HEK293T (cell line): ENCODE results near the gene DLG1.
A peak's percentile ranks its signal among the peaks of the same experiment; 100 is the strongest.

ENCODE experiments used
- CTCF ChIA-PET: fragments of 350-600 bp; formaldehyde crosslinking; extraction: SDS; loops from one replicate; lab custom pipeline; 2021; ENCODE audit warnings: antibody characterized with exemption, inconsistent platforms; lab: Yijun Ruan, JAX
- POLR2A ChIA-PET: fragments of 350-600 bp; formaldehyde crosslinking; extraction: SDS; loops from one replicate; lab custom pipeline; 2020; ENCODE audit warnings: antibody characterized with exemption, inconsistent platforms; lab: Yijun Ruan, JAX
- DNase-seq: peaks from one replicate; pipeline ENCODE4 v3.0.0; 2012; ENCODE audit warnings: mixed read lengths; ENCODE audit errors: extremely low spot score
- ARNT ChIP-seq: fragments of 450-650 bp; IDR thresholded peaks from 2 replicates; pipeline ENCODE4 v1.6.1; 2017; ENCODE audit warnings: mild to moderate bottlenecking
- BHLHE40 ChIP-seq: fragments of 450-650 bp; IDR thresholded peaks from 2 replicates; pipeline ENCODE4 v1.6.1; 2016; ENCODE audit warnings: mild to moderate bottlenecking, moderate library complexity, borderline replicate concordance
- CTBP1 ChIP-seq: fragments of 450-650 bp; IDR thresholded peaks from 2 replicates; pipeline ENCODE4 v1.6.1; 2016; ENCODE audit warnings: borderline replicate concordance
- ELF4 ChIP-seq: fragments of 450-650 bp; IDR thresholded peaks from 2 replicates; pipeline ENCODE4 v1.6.1; 2017; ENCODE audit warnings: antibody characterized with exemption
- FOXA1 ChIP-seq: fragments of 450-650 bp; IDR thresholded peaks from 2 replicates; pipeline ENCODE4 v1.6.1; 2016; ENCODE audit warnings: mild to moderate bottlenecking
- FOXK2 ChIP-seq: fragments of 450-650 bp; IDR thresholded peaks from 2 replicates; pipeline ENCODE4 v1.6.1; 2016; ENCODE audit warnings: mild to moderate bottlenecking
- FOXM1 ChIP-seq: fragments of 450-650 bp; IDR thresholded peaks from 2 replicates; pipeline ENCODE4 v1.6.1; 2017; ENCODE audit warnings: mild to moderate bottlenecking, borderline replicate concordance
- HDGF ChIP-seq: fragments of 450-650 bp; IDR thresholded peaks from 2 replicates; pipeline ENCODE4 v1.6.1; 2017; ENCODE audit warnings: antibody characterized with exemption, borderline replicate concordance
- L3MBTL2 ChIP-seq: fragments of 450-650 bp; conservative IDR thresholded peaks from 2 replicates; pipeline ENCODE4 v1.6.1; 2016; ENCODE audit warnings: mild to moderate bottlenecking
- LEF1 ChIP-seq: fragments of 450-650 bp; IDR thresholded peaks from 2 replicates; pipeline ENCODE4 v1.6.1; 2017; ENCODE audit warnings: mild to moderate bottlenecking, borderline replicate concordance
- NFRKB ChIP-seq: fragments of 450-650 bp; IDR thresholded peaks from 2 replicates; pipeline ENCODE4 v1.6.1; 2016; ENCODE audit warnings: mild to moderate bottlenecking, moderate library complexity
- SP1 ChIP-seq: fragments of 450-650 bp; IDR thresholded peaks from 2 replicates; pipeline ENCODE4 v1.6.1; 2017
- SUZ12 ChIP-seq: fragments of 450-650 bp; IDR thresholded peaks from 2 replicates; pipeline ENCODE4 v1.6.1; 2016; ENCODE audit warnings: mild to moderate bottlenecking
- TARDBP ChIP-seq: fragments of 450-650 bp; IDR thresholded peaks from 2 replicates; pipeline ENCODE4 v1.6.1; 2016
- ZNF384 ChIP-seq: fragments of 450-650 bp; IDR thresholded peaks from 2 replicates; pipeline ENCODE4 v1.6.1; 2016
- TF ChIP-seq, protein P1 (sequence below): fragments of 450-650 bp; IDR thresholded peaks from 2 replicates; pipeline ENCODE4 v1.6.1; 2016

DLG1 gene

GRCh38 chr3:197226179-197226578 is 72.2 kb downstream of the DLG1 start:
- DNase-seq: peak; percentile 6
- ChIA-PET CTCF (no interaction called here), POLR2A (no interaction called here)
- no peak for TF ChIP-seq SUZ12
- TF ChIP-seq ZNF384: no peak

- no peak for DNase-seq
- TF ChIP-seq ZNF384: no peak
- TF ChIP-seq, protein P1, sequence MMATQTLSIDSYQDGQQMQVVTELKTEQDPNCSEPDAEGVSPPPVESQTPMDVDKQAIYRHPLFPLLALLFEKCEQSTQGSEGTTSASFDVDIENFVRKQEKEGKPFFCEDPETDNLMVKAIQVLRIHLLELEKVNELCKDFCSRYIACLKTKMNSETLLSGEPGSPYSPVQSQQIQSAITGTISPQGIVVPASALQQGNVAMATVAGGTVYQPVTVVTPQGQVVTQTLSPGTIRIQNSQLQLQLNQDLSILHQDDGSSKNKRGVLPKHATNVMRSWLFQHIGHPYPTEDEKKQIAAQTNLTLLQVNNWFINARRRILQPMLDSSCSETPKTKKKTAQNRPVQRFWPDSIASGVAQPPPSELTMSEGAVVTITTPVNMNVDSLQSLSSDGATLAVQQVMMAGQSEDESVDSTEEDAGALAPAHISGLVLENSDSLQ: no peak
- TF ChIP-seq HDGF: no peak
- TF ChIP-seq FOXK2: no peak
- no peak for TF ChIP-seq CTBP1
- no peak for TF ChIP-seq ELF4
- no peak for TF ChIP-seq TARDBP
- no peak for TF ChIP-seq LEF1
- TF ChIP-seq SP1: no peak
- TF ChIP-seq FOXM1: no peak
- ChIA-PET CTCF (no interaction called here), POLR2A (no interaction called here)
These were observed 72.8 kb downstream of the DLG1 start for GRCh38 chr3:197225579-197225978.

- ChIA-PET POLR2A (no interaction called here), CTCF (interaction anchor here (0.6 kb wide), 1 partner anchor 179 kb away, joined by 4 read pairs; no protein-coding TSS in a partner anchor)
- peak; percentile 34 for DNase-seq
- TF ChIP-seq ARNT (no peak), ZNF384 (no peak), FOXM1 (no peak)
These were observed 74.4 kb downstream of the DLG1 start for GRCh38 chr3:197224034-197224444.

DNA sequence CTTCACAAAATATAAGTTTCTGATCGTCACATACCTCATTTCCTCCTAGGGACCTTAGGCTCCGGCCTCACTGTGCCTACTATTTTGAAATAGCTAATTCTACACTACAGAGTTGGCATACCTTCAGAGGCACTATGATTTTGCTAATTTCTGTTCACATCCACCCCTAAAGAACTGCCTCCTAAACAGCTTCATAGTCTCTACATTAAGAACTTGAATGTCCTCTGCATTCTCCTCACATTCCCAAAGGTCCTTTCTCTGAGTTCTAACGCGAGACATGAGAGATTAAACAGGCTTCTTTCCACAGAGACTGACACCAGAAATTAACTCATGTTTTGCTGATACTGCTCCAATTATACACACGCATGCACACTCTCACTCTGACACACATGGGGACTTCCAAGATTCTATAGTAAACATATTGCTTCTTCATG is 75.5 kb downstream of the DLG1 start:
- no peak for DNase-seq
- POLR2A ChIA-PET: no interaction called here
- CTCF ChIA-PET: no interaction called here
- TF ChIP-seq FOXM1: no peak

DNA sequence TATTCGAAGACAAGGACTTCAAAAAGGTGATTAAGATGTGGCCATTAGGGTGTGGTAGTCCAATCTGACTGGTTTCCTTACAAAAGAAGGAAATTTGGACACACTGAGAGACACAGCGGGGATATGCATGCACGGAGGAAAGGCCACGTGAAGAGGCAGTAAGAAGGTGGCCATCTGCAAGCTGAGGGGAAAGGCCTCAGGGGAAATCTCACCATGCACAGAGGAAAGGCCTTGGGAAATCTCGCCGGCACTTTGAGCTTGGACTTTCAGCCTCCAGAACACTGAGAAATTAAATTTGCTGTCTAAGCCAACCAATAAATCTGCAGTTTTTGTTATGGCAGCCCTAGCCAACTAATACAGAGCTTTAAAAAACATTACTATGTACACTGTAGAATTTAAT is 78.8 kb downstream of the DLG1 start:
- CTCF ChIA-PET: no interaction called here

DNA sequence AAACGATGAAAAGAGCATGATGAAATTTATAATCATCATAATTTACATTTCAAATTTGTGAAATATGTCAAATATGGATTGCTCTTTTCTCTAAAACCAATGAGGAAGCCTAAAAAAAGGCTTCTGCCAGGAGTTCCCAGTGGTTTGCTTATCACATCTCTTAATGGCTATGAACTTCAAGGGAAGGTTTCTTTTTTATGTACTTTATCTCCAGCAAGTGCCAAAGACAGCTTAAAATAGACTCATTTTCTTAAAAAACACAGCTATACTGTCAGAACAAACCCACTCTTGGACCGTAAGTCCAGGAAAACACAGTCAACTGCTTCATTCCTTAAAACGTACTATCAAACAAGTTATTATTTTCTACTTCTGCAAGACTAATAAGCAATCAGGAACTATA is 80.2 kb downstream of the DLG1 start:
- no peak for DNase-seq
- ChIA-PET CTCF (no interaction called here), POLR2A (no interaction called here)
- no peak for TF ChIP-seq FOXA1
- no peak for TF ChIP-seq ZNF384
- TF ChIP-seq BHLHE40: no peak
- no peak for TF ChIP-seq L3MBTL2
- no peak for TF ChIP-seq TARDBP

More for the DNA sequence above, 78.8 kb downstream of the DLG1 start:
- TF ChIP-seq CTBP1 (no peak), SUZ12 (no peak), TARDBP (no peak), ZNF384 (no peak), FOXM1 (no peak), BHLHE40 (no peak), L3MBTL2 (no peak)
- TF ChIP-seq, protein P1: no peak
- POLR2A ChIA-PET: no interaction called here
- no peak for DNase-seq

DNA sequence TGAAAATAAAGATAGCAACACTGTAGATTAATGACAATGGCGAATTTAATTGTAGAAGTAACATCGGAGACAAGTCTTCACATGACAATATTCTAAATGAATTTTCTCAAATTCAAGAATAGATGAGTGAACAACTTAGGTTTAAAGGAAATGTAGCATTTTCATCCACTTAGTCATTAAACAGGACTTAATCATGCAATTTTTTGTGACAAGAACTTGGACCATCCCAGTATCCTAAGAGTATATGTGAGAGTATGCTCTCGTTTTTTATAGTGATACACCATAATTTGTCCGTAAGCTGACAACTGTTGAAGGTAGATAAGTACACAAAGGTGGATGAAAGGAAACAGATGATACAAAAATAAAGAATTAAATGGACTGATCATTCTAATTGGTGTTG is 81.5 kb downstream of the DLG1 start:
- POLR2A ChIA-PET: no interaction called here
- TF ChIP-seq NFRKB (no peak), FOXM1 (no peak), FOXK2 (no peak), FOXA1 (no peak)
- CTCF ChIA-PET: no interaction called here
- no peak for DNase-seq

GRCh38 chr3:197216169-197216860 is 82.1 kb downstream of the DLG1 start:
- TF ChIP-seq TARDBP (no peak), BHLHE40 (no peak), SP1 (no peak), SUZ12 (no peak), HDGF (no peak), FOXA1 (no peak), ARNT (no peak), L3MBTL2 (no peak), FOXM1 (no peak), FOXK2 (no peak)
- DNase-seq: no peak
- CTCF ChIA-PET: no interaction called here
- POLR2A ChIA-PET: no interaction called here
